Measurements from ENCODE around the gene ENTPD5. TPM values are rescaled to one million over a fixed set of nuclear protein-coding genes. Genes with fewer than 3 reads are reported as not detected.
A peak's percentile ranks its signal among the peaks of the same experiment; 100 is the strongest.

ENTPD5 gene
- total RNA-seq: 10 to 100 TPM in 4 of 8 experiments, 1 to 10 TPM in 4; 5.1 to 32.0 (median 9.5) TPM

GRCh38 chr14:74018586-74019407 is at the start of gene ENTPD5, which contains the start of gene BBOF1:
Gene ENTPD5 (minus strand): TSS chr14:74019288. CDS start chr14:73988102, 31,186 bp downstream.
Gene BBOF1 (plus strand): TSS chr14:74019349. CDS start chr14:74019479, 130 bp downstream.
- peak; percentile 85 to 95 (median 94) for ATAC-seq (replicated peaks in 6 of 8)
- in situ Hi-C loops (cut with MboI; ENCODE audit: low pct_unique_long_range_greater_than_20kb in 2 of 9, low sequenced_read_pairs in 9 of 9, unreplicated experiment in 9 of 9): no loop called here
- Histone ChIP-seq H3K4me3 (peak within 1 kb of the TSS; percentile 51 to 80 (median 75)), H3K27ac (peak within 1 kb of the TSS; percentile 70 to 78), H3K4me1 (replicated peaks in 1 of 2) (no peaks in the 10 kb centered on the region)
- 0% methylated on average over 2 to 16 of the region's 93 CpGs; no CpG with 5 or more reads in 6 of the 10 experiments for WGBS, 10 experiments

GRCh38 chr14:74065746-74066575 is 46.9 kb upstream of the ENTPD5 start:
- no peak overlapping the region for H3K27ac ChIP-seq
- no peak overlapping the region for H3K4me3 ChIP-seq
- 52 to 100% (median 82%) methylated on average over 2 to 3 of the region's 3 CpGs for WGBS, 10 experiments
- in situ Hi-C loops (cut with MboI; ENCODE audit: low pct_unique_long_range_greater_than_20kb in 2 of 9, low sequenced_read_pairs in 9 of 9, unreplicated experiment in 9 of 9): no loop called here
- no peak for ATAC-seq (replicated peaks in 6 of 8)
- no peaks in the 10 kb centered on the region for H3K4me1 ChIP-seq (replicated peaks in 1 of 2)

GRCh38 chr14:74064883-74065282 is 45.8 kb upstream of the ENTPD5 start:
- Histone ChIP-seq H3K4me3 (no peak overlapping the region), H3K4me1 (replicated peaks in 1 of 2) (no peaks in the 10 kb centered on the region), H3K27ac (no peak overlapping the region)
- no peak for ATAC-seq (replicated peaks in 6 of 8)
- in situ Hi-C loops (cut with MboI; ENCODE audit: low pct_unique_long_range_greater_than_20kb in 2 of 9, low sequenced_read_pairs in 9 of 9, unreplicated experiment in 9 of 9): no loop called here
- 74 to 100% (median 89%) methylated on average over 1 to 3 of the region's 3 CpGs for WGBS, 10 experiments

- in situ Hi-C loops (cut with MboI; ENCODE audit: low pct_unique_long_range_greater_than_20kb in 2 of 9, low sequenced_read_pairs in 9 of 9, unreplicated experiment in 9 of 9): no loop called here
- no peak for ATAC-seq (replicated peaks in 6 of 8)
- Histone ChIP-seq H3K4me1 (replicated peaks in 1 of 2) (no peaks in the 10 kb centered on the region), H3K27ac (no peak overlapping the region), H3K4me3 (no peak overlapping the region)
Measured at GRCh38 chr14:74064426-74064825, 45.3 kb upstream of the ENTPD5 start.

- WGBS, 10 experiments: 75 to 100% (median 89%) methylated on average over 1 to 2 of the region's 2 CpGs; no CpG with 5 or more reads in 5 of the 10 experiments
- H3K4me1 ChIP-seq (replicated peaks in 1 of 2): no peaks in the 10 kb centered on the region
- no peak overlapping the region for H3K27ac ChIP-seq
- no peak overlapping the region for H3K4me3 ChIP-seq
- ATAC-seq (replicated peaks in 6 of 8): no peak
- in situ Hi-C loops (cut with MboI; ENCODE audit: low pct_unique_long_range_greater_than_20kb in 2 of 9, low sequenced_read_pairs in 9 of 9, unreplicated experiment in 9 of 9): no loop called here
Measured at GRCh38 chr14:74062809-74063150, 43.7 kb upstream of the ENTPD5 start.

GRCh38 chr14:74049876-74050495 is 30.9 kb upstream of the ENTPD5 start:
- 0 to 92% (median 57%) methylated on average over 1 to 3 of the region's 3 CpGs for WGBS, 10 experiments
- ATAC-seq (replicated peaks in 6 of 8): no peak
- in situ Hi-C loops (cut with MboI; ENCODE audit: low pct_unique_long_range_greater_than_20kb in 2 of 9, low sequenced_read_pairs in 9 of 9, unreplicated experiment in 9 of 9): no loop called here
- no peak overlapping the region for H3K27ac ChIP-seq
- no peaks in the 10 kb centered on the region for H3K4me1 ChIP-seq (replicated peaks in 1 of 2)
- no peak overlapping the region for H3K4me3 ChIP-seq

GRCh38 chr14:74048281-74048680 is 29.2 kb upstream of the ENTPD5 start:
- no peaks in the 10 kb centered on the region for H3K4me1 ChIP-seq (replicated peaks in 1 of 2)
- no peak overlapping the region for H3K27ac ChIP-seq
- ATAC-seq (replicated peaks in 6 of 8): peak in 1 of 8 experiments; percentile 53
- WGBS, 10 experiments: 17 to 88% (median 39%) methylated on average over 1 to 3 of the region's 3 CpGs
- in situ Hi-C loops (cut with MboI; ENCODE audit: low pct_unique_long_range_greater_than_20kb in 2 of 9, low sequenced_read_pairs in 9 of 9, unreplicated experiment in 9 of 9): no loop called here
- H3K4me3 ChIP-seq: no peak overlapping the region

GRCh38 chr14:74045522-74045921 is 26.4 kb upstream of the ENTPD5 start:
- in situ Hi-C loops (cut with MboI; ENCODE audit: low pct_unique_long_range_greater_than_20kb in 2 of 9, low sequenced_read_pairs in 9 of 9, unreplicated experiment in 9 of 9): no loop called here
- H3K4me1 ChIP-seq (replicated peaks in 1 of 2): no peaks in the 10 kb centered on the region
- H3K27ac ChIP-seq: no peak overlapping the region
- ATAC-seq (replicated peaks in 6 of 8): peak in 2 of 8 experiments; percentile 68 to 85
- no peak overlapping the region for H3K4me3 ChIP-seq
- WGBS, 10 experiments: 83 to 100% (median 96%) methylated on average over 1 to 4 of the region's 4 CpGs; no CpG with 5 or more reads in 7 of the 10 experiments

- no peaks in the 10 kb centered on the region for H3K4me1 ChIP-seq (replicated peaks in 1 of 2)
- WGBS, 10 experiments: 37 to 76% (median 54%) methylated on average over 1 to 2 of the region's 2 CpGs; no CpG with 5 or more reads in 4 of the 10 experiments
- H3K27ac ChIP-seq: no peak overlapping the region
- in situ Hi-C loops (cut with MboI; ENCODE audit: low pct_unique_long_range_greater_than_20kb in 2 of 9, low sequenced_read_pairs in 9 of 9, unreplicated experiment in 9 of 9): no loop called here
- no peak overlapping the region for H3K4me3 ChIP-seq
- no peak for ATAC-seq (replicated peaks in 6 of 8)
Measured at GRCh38 chr14:74042296-74042695, 23.2 kb upstream of the ENTPD5 start.

GRCh38 chr14:74038020-74038859 is 19.2 kb upstream of the ENTPD5 start:
- Histone ChIP-seq H3K27ac (no peak overlapping the region), H3K4me1 (replicated peaks in 1 of 2) (no peaks in the 10 kb centered on the region), H3K4me3 (no peak overlapping the region)
- ATAC-seq (replicated peaks in 6 of 8): peak in 3 of 8 experiments; percentile 55 to 72 (median 72)
- 29 to 88% (median 58%) methylated on average over 2 to 3 of the region's 3 CpGs; no CpG with 5 or more reads in 1 of the 10 experiments for WGBS, 10 experiments
- in situ Hi-C loops (cut with MboI; ENCODE audit: low pct_unique_long_range_greater_than_20kb in 2 of 9, low sequenced_read_pairs in 9 of 9, unreplicated experiment in 9 of 9): no loop called here

GRCh38 chr14:74035556-74035955 is 16.5 kb upstream of the ENTPD5 start:
- 90 to 100% (median 97%) methylated on average over 1 to 3 of the region's 4 CpGs; no CpG with 5 or more reads in 6 of the 10 experiments for WGBS, 10 experiments
- Histone ChIP-seq H3K4me1 (replicated peaks in 1 of 2) (no peaks in the 10 kb centered on the region), H3K4me3 (no peak overlapping the region), H3K27ac (no peak overlapping the region)
- ATAC-seq (replicated peaks in 6 of 8): no peak
- in situ Hi-C loops (cut with MboI; ENCODE audit: low pct_unique_long_range_greater_than_20kb in 2 of 9, low sequenced_read_pairs in 9 of 9, unreplicated experiment in 9 of 9): no loop called here

GRCh38 chr14:74034572-74034971 is 15.5 kb upstream of the ENTPD5 start:
- ATAC-seq (replicated peaks in 6 of 8): no peak
- Histone ChIP-seq H3K4me1 (replicated peaks in 1 of 2) (no peaks in the 10 kb centered on the region), H3K4me3 (no peak overlapping the region), H3K27ac (no peak overlapping the region)
- WGBS, 10 experiments: 44 to 100% (median 89%) methylated on average over 2 to 3 of the region's 3 CpGs; no CpG with 5 or more reads in 1 of the 10 experiments
- in situ Hi-C loops (cut with MboI; ENCODE audit: low pct_unique_long_range_greater_than_20kb in 2 of 9, low sequenced_read_pairs in 9 of 9, unreplicated experiment in 9 of 9): no loop called here

Data from motor neuron (in vitro differentiated cells).